ENCODE results near the gene MMP25. TPM values are rescaled to one million over a fixed set of nuclear protein-coding genes. Genes with fewer than 3 reads are reported as not detected.

The MMP25 gene
- total and polyA plus RNA-seq, 12 donors = 0.09 to 3.1 (median 0.43) TPM; not detected in 1

DNA sequence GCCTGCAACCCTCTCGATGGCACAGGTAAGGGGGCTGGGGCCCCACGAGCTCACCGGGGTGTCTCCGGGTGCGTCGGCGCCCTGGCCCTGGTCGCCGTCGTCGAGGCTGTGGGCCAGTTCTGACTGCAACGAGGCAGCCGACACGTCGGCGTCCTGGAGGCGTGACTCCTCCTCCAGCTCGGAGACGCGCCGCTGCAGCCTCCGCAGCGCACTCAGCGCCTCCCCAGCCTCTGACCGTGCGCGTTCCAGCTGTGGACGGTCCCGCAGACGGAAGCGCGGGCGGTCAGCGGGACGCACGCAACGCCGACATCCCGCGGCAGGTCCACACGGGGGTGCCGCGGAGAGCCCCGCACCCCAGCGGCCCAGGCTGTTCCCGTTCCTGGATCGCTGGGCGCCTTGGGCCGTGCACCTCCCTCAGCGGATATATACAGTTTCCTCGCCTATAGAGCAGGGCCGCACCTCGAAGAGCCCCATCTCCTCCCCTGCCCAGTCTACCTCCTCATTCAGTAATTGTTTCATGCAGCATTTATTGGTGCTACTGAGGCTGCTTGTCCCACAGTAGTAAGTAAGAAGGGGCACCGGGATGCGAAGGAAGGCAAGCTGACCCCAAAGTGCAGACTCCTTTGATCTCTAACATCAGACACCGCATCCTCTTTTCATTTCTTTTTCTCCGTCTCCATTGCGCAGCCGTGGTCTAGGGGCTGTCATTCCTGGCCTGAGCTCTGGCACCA, 16.7 kb upstream of the MMP25 start:
- peaks cover 29% of the 10 kb centered on the region for H3K27me3 ChIP-seq
- 9 to 64% (median 20%) methylated on average over 6 to 59 of the region's 59 CpGs for WGBS, 4 donors
- H3K27ac ChIP-seq = no peak overlapping the region
- peak in 1 of 7 donors; percentile 18 for DNase-seq
- H3K9me3 ChIP-seq (replicated peaks in 1 of 3) = no peaks in the 10 kb centered on the region
- TF ChIP-seq, protein P1, sequence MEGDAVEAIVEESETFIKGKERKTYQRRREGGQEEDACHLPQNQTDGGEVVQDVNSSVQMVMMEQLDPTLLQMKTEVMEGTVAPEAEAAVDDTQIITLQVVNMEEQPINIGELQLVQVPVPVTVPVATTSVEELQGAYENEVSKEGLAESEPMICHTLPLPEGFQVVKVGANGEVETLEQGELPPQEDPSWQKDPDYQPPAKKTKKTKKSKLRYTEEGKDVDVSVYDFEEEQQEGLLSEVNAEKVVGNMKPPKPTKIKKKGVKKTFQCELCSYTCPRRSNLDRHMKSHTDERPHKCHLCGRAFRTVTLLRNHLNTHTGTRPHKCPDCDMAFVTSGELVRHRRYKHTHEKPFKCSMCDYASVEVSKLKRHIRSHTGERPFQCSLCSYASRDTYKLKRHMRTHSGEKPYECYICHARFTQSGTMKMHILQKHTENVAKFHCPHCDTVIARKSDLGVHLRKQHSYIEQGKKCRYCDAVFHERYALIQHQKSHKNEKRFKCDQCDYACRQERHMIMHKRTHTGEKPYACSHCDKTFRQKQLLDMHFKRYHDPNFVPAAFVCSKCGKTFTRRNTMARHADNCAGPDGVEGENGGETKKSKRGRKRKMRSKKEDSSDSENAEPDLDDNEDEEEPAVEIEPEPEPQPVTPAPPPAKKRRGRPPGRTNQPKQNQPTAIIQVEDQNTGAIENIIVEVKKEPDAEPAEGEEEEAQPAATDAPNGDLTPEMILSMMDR (IDR thresholded peaks at IDR 0.05) = no peak
- no peak for TF ChIP-seq POLR2A (IDR thresholded peaks at IDR 0.05)
- peaks cover 0 to 16% of the 10 kb centered on the region in 2 donors for H3K36me3 ChIP-seq (replicated peaks in 1 of 2)
- no peak overlapping the region for H3K4me3 ChIP-seq
- H3K4me1 ChIP-seq (replicated peaks in 1 of 2) = peaks cover 0 to 18% of the 10 kb centered on the region in 2 donors
- intact Hi-C loops (cut with DNase I) = loop anchor here (2.0 to 5.0 kb wide), 2 partner anchors 27 to 32 kb away; no protein-coding TSS in a partner anchor

DNA sequence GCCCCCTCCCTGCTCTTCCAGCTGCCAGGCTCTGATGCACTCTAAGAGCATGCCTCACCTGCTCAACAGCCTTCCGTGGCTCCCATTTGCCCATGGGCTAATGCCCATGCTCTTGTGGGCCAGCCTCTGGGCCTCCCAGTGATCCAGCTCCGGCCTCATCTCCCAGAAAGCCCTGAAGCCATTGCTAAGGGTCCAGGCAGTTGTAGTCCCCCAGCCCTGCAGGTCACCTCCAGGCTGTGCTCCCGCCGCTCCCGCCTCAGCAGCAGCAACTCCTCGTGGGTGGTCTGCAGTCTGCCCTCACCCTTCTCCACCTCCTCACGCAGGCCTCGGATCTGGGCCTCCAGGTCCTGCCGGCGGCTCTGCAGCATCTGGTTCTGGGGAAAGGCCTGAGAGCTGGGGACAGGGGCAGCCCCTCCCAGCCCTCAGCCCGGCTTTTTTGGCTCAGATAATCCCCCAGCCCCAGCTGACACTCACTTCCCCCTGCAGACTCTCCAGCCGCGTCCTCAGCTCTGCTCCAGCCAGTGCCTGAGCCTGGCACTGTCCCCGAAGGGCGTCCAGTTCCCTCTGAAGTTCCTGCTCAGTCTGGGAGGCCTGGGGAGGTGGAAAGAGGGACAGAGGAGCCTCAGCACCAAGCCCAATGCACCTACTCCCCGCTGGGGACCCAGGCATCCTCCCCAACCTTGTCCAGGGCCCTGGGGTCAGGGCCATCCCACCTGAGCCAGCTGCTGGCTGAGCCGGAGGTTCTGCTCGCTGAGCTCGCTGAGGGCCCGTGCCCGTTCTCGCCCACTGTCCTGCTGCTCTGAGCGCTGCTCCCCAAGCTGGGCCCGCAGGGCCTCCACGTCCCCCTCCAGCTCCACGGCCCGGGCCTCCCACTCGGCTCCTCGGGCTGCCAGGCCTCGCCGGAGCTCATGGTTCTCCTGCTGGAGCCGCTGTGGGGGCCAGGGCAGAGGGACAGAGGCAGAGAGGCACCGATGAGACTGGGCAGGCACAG, 15.8 kb upstream of the MMP25 start:
- peaks cover 0 to 14% of the 10 kb centered on the region in 2 donors for H3K4me1 ChIP-seq (replicated peaks in 1 of 2)
- no peak overlapping the region for H3K27ac ChIP-seq
- no peak overlapping the region for H3K4me3 ChIP-seq
- no peaks in the 10 kb centered on the region for H3K9me3 ChIP-seq (replicated peaks in 1 of 3)
- H3K27me3 ChIP-seq = peaks cover 33% of the 10 kb centered on the region
- peak in 1 of 7 donors; percentile 19 for DNase-seq
- peaks cover 0 to 16% of the 10 kb centered on the region in 2 donors for H3K36me3 ChIP-seq (replicated peaks in 1 of 2)
- TF ChIP-seq, protein P1 (IDR thresholded peaks at IDR 0.05) = no peak
- no peak for TF ChIP-seq POLR2A (IDR thresholded peaks at IDR 0.05)
- WGBS, 4 donors = 68 to 80% (median 71%) methylated on average over 21 to 33 of the region's 33 CpGs
- intact Hi-C loops (cut with DNase I) = loop anchor here in 1 of 2 donors (5.0 kb wide), 1 partner anchor 33 kb away; no protein-coding TSS in a partner anchor

DNA sequence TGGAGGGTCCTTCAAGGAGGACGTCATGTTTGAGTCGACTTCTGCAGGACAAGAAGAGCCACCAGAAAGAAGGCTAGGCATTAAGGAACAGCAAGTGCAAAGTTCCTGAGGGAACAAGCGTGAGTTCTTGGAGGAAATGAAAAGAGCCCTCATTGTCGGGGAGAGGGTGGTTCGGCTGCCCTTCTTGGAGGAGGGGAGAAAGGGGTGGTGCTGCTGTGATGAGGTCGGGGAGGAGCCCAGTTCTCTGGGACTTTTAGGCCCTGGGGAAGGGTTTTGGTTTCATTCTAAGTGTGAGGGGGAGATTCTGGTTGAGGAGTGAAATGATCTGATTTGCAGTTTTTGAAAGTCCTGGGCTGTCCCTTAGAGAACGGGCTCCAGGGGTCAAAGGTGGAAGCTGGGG, 13.7 kb upstream of the MMP25 start:
- no peak overlapping the region for H3K4me3 ChIP-seq
- no peak overlapping the region for H3K27ac ChIP-seq
- 25 to 32% (median 30%) methylated on average over 7 of the region's 7 CpGs for WGBS, 4 donors
- H3K4me1 ChIP-seq (replicated peaks in 1 of 2) = peaks cover 0 to 14% of the 10 kb centered on the region in 2 donors
- no peak for DNase-seq
- intact Hi-C loops (cut with DNase I) = loop anchor here in 1 of 2 donors (5.0 kb wide), 1 partner anchor 35 kb away; no protein-coding TSS in a partner anchor
- no peaks in the 10 kb centered on the region for H3K9me3 ChIP-seq (replicated peaks in 1 of 3)
- TF ChIP-seq, protein P1 (IDR thresholded peaks at IDR 0.05) = no peak
- TF ChIP-seq POLR2A (IDR thresholded peaks at IDR 0.05) = no peak
- H3K36me3 ChIP-seq (replicated peaks in 1 of 2) = no peaks in the 10 kb centered on the region
- H3K27me3 ChIP-seq = peaks cover 54% of the 10 kb centered on the region
